GM12878 (cell line): ENCODE data around the gene FBF1. TPM values are rescaled to one million over a fixed set of nuclear protein-coding genes. Genes with fewer than 3 reads are reported as not detected.

Source experiments
- CBX3 ChIP-seq: fragments of 200-600 bp; sonication (generic); IDR thresholded peaks from 2 replicates; pipeline ENCODE4 v1.6.1; 2016; ENCODE audit warnings: low read depth, borderline replicate concordance
- EGR1 ChIP-seq, 2 experiments: IDR thresholded peaks; 1 replicate in 1 of 2; 2 replicates in 1 of 2; pipeline ENCODE4 v1.6.1; 2011 to 2012; ENCODE audit warnings: low read depth in 2 of 2, low read length in 2 of 2, borderline replicate concordance in 1 of 2, mild to moderate bottlenecking in 1 of 2, moderate library complexity in 1 of 2
- ETV6 ChIP-seq, 2 experiments: fragments of 450-650 bp in 1 of 2; IDR thresholded peaks in 1 of 2; conservative IDR thresholded peaks in 1 of 2; 2 replicates each; pipeline ENCODE4 v1.6.1; 2014; ENCODE audit warnings: antibody characterized with exemption in 1 of 2, borderline replicate concordance in 1 of 2, low read depth in 1 of 2, mild to moderate bottlenecking in 1 of 2, moderate library complexity in 1 of 2
- FOXK2 ChIP-seq: fragments of 450-650 bp; IDR thresholded peaks from 2 replicates; pipeline ENCODE4 v1.6.1; 2017; ENCODE audit warnings: mild to moderate bottlenecking, moderate library complexity
- IKZF1 ChIP-seq: fragments of 450-650 bp; conservative IDR thresholded peaks from 2 replicates; pipeline ENCODE4 v1.6.1; 2017; ENCODE audit warnings: antibody characterized with exemption, mild to moderate bottlenecking
- KAT2A ChIP-seq: conservative IDR thresholded peaks from 2 replicates; pipeline ENCODE4 v1.6.1; 2011; ENCODE audit warnings: low read depth, low read length; ENCODE audit not compliant: control insufficient read depth
- KLF5 ChIP-seq: fragments of 450-650 bp; IDR thresholded peaks from 2 replicates; pipeline ENCODE4 v1.6.1; 2014; ENCODE audit warnings: mild to moderate bottlenecking; ENCODE audit not compliant: partially characterized antibody
- MYC ChIP-seq: IDR thresholded peaks from 2 replicates; pipeline ENCODE4 v1.6.1; 2011; ENCODE audit warnings: mild to moderate bottlenecking, low read length, moderate library complexity, inconsistent platforms; ENCODE audit not compliant: insufficient read depth, insufficient replicate concordance, insufficient read length, severe bottlenecking
- SP1 ChIP-seq: IDR thresholded peaks from one replicate; pipeline ENCODE4 v1.6.1; 2011; ENCODE audit warnings: low read depth, low read length
- ZNF207 ChIP-seq: fragments of 450-650 bp; IDR thresholded peaks from 2 replicates; pipeline ENCODE4 v1.6.1; 2014; ENCODE audit warnings: antibody characterized with exemption, mild to moderate bottlenecking, borderline replicate concordance
- ZNF592 ChIP-seq: fragments of 450-650 bp; IDR thresholded peaks from 2 replicates; pipeline ENCODE4 v1.6.1; 2017; ENCODE audit warnings: mild to moderate bottlenecking, moderate library complexity
- polyA plus RNA-seq, 11 experiments: library from polyadenylated mRNA; depleted of rRNA in 4 of 11; unstranded in 6 of 11; stranded (reverse) in 5 of 11; fragments of >200 nt; fragmentation: Nextera tagmentation in 4 of 11; fragmentation: Illumina TruSeq in 1 of 11; extraction: Ambion mirVana in 4 of 11; extraction: Trizol in 1 of 11; gene quantifications; 1 replicate in 1 of 11; 2 replicates in 10 of 11; pipeline versions ENCODE4 v1.2.1 to v1.2.3, GENCODE V29; 2011 to 2016; ENCODE audit warnings: inconsistent platforms in 2 of 11, missing spikeins in 2 of 11, low read depth in 1 of 11
- total RNA-seq, 4 experiments: library from RNA; depleted of rRNA in 3 of 4; stranded (reverse); fragments of >200 nt in 3 of 4; fragmentation: Illumina TruSeq in 1 of 4; extraction: Trizol in 1 of 4; gene quantifications; 2 replicates each; pipeline versions ENCODE4 v1.2.1 to v1.2.3, GENCODE V29; 2013 to 2021
- TF ChIP-seq, protein P1 (sequence below): IDR thresholded peaks from 2 replicates; pipeline ENCODE4 v1.6.1; 2011; ENCODE audit warnings: mild to moderate bottlenecking, low read depth, low read length, moderate library complexity; ENCODE audit not compliant: insufficient replicate concordance
- TF ChIP-seq, protein P2 (sequence below): fragments of 450-650 bp; IDR thresholded peaks from 2 replicates; pipeline ENCODE4 v1.6.1; 2016; ENCODE audit warnings: mild to moderate bottlenecking
- TF ChIP-seq, protein P3 (sequence below): IDR thresholded peaks from 2 replicates; pipeline ENCODE4 v1.6.1; 2011; ENCODE audit warnings: borderline replicate concordance, low read depth, mild to moderate bottlenecking, moderate library complexity, low read length; ENCODE audit not compliant: insufficient read depth, poor library complexity, severe bottlenecking
- TF ChIP-seq, protein P4 (sequence below): fragments of 450-650 bp; IDR thresholded peaks from 2 replicates; pipeline ENCODE4 v1.6.1; 2018; ENCODE audit warnings: mild to moderate bottlenecking, low read depth, moderate library complexity; ENCODE audit not compliant: partially characterized antibody

The FBF1 gene
- total and polyA plus RNA-seq, 10 of the 15 experiments (the other 5 are each of a cell fraction or from before 2014, with no cell fraction given): 0.29 to 15.0 (median 7.0) TPM

DNA sequence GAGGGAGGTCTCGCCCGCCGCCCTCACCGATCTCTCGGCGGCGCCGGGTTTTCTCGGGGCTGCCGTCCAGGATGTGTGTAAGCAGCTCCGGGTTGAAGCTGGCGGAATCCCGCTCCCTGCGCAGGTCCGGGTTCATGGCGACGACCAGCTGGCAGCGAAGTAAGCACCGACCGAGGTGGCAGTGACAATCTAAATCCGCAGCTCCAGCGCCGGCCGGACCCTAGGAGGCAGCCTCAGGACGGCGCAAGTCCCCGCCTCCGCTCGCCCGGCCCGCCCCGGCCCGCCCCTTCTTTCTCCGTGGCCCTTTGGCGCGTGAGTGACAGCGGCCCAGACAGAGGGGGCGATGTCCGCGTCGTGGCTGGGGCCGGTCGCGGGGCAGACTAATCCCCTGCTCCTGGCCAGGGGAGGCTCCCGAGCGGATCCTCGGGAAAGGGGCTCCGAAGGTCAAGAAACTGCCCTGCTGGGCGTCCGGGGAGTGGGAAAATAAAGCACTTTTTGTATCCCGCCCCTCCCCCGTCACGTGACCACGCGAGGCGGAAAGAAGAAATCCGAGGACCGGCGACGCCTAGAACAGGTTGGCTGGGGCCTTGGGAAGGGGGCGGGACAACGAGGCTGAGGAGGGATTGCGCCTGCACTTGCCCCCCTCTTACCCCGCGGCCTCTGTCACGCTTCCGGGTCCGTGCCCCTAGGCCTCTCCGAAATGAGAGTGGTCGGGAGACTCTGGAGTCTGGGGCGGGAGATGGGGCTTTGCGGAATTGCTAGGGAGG, 38.3 kb upstream of the FBF1 start, which contains the start of the genes ACOX1 and TEN1 (continued):
- TF ChIP-seq, protein P1, sequence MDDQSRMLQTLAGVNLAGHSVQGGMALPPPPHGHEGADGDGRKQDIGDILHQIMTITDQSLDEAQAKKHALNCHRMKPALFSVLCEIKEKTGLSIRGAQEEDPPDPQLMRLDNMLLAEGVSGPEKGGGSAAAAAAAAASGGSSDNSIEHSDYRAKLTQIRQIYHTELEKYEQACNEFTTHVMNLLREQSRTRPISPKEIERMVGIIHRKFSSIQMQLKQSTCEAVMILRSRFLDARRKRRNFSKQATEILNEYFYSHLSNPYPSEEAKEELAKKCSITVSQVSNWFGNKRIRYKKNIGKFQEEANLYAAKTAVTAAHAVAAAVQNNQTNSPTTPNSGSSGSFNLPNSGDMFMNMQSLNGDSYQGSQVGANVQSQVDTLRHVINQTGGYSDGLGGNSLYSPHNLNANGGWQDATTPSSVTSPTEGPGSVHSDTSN: peak; percentile 93
- TF ChIP-seq, protein P2, sequence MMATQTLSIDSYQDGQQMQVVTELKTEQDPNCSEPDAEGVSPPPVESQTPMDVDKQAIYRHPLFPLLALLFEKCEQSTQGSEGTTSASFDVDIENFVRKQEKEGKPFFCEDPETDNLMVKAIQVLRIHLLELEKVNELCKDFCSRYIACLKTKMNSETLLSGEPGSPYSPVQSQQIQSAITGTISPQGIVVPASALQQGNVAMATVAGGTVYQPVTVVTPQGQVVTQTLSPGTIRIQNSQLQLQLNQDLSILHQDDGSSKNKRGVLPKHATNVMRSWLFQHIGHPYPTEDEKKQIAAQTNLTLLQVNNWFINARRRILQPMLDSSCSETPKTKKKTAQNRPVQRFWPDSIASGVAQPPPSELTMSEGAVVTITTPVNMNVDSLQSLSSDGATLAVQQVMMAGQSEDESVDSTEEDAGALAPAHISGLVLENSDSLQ: peak; percentile 98
- TF ChIP-seq ZNF207: peak; percentile 45; the same call in 1 of the 2 replicates
- no peak for TF ChIP-seq KAT2A
- no peak for TF ChIP-seq FOXK2
- TF ChIP-seq CBX3: no peak
- no peak for TF ChIP-seq ETV6 (conservative IDR thresholded peaks at IDR 0.05 in 1 of 2, IDR thresholded peaks at IDR 0.05 in 1 of 2; ENCODE audit: borderline replicate concordance in 1 of 2, low read depth in 1 of 2)
- TF ChIP-seq, protein P3, sequence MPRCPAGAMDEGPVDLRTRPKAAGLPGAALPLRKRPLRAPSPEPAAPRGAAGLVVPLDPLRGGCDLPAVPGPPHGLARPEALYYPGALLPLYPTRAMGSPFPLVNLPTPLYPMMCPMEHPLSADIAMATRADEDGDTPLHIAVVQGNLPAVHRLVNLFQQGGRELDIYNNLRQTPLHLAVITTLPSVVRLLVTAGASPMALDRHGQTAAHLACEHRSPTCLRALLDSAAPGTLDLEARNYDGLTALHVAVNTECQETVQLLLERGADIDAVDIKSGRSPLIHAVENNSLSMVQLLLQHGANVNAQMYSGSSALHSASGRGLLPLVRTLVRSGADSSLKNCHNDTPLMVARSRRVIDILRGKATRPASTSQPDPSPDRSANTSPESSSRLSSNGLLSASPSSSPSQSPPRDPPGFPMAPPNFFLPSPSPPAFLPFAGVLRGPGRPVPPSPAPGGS: no peak
- peak; percentile 56 for TF ChIP-seq SP1
- peak in 1 of 2 experiments; percentile 70; a peak in 1 of 3 replicates for TF ChIP-seq EGR1 (IDR thresholded peaks at IDR 0.05; ENCODE audit: borderline replicate concordance in 1 of 2, low read depth in 2 of 2, low read length in 2 of 2)
- no peak for TF ChIP-seq ZNF592
- TF ChIP-seq KLF5: peak; percentile 20
- no peak for TF ChIP-seq MYC
- TF ChIP-seq, protein P4, sequence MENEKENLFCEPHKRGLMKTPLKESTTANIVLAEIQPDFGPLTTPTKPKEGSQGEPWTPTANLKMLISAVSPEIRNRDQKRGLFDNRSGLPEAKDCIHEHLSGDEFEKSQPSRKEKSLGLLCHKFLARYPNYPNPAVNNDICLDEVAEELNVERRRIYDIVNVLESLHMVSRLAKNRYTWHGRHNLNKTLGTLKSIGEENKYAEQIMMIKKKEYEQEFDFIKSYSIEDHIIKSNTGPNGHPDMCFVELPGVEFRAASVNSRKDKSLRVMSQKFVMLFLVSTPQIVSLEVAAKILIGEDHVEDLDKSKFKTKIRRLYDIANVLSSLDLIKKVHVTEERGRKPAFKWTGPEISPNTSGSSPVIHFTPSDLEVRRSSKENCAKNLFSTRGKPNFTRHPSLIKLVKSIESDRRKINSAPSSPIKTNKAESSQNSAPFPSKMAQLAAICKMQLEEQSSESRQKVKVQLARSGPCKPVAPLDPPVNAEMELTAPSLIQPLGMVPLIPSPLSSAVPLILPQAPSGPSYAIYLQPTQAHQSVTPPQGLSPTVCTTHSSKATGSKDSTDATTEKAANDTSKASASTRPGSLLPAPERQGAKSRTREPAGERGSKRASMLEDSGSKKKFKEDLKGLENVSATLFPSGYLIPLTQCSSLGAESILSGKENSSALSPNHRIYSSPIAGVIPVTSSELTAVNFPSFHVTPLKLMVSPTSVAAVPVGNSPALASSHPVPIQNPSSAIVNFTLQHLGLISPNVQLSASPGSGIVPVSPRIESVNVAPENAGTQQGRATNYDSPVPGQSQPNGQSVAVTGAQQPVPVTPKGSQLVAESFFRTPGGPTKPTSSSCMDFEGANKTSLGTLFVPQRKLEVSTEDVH: peak; percentile 66
- peak; percentile 82 for TF ChIP-seq IKZF1
